HG03064 (cell line): Measurements from ENCODE around the gene SIRT3.
A peak's percentile ranks its signal among the peaks of the same experiment; 100 is the strongest.

Experiments used
- ATAC-seq: cut with Tn5 transposase; IDR thresholded peaks from one replicate; pipeline ENCODE4 v1.9.1; 2021; ENCODE audit warnings: low read depth; ENCODE audit not compliant: unreplicated experiment

Gene SIRT3

DNA sequence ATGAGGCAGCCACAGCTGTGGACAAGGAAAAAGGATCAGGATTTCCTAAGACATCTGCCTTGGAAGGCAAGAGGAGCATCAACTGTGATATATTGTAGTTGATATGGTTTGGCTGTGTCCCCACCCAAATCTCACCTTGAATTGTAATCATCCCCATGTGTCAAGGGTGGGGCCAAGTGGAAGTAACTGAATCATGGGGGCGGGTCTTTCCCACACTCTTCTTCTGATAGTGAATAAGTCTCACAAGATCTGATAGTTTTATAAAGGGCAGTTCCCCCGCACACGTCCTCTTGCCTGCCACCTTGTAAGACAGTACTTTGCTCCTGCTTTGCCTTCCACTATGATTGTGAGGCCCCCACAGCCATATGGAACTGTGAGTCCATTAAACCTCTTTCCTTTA, 18.4 kb downstream of the SIRT3 start:
- ATAC-seq: no peak

DNA sequence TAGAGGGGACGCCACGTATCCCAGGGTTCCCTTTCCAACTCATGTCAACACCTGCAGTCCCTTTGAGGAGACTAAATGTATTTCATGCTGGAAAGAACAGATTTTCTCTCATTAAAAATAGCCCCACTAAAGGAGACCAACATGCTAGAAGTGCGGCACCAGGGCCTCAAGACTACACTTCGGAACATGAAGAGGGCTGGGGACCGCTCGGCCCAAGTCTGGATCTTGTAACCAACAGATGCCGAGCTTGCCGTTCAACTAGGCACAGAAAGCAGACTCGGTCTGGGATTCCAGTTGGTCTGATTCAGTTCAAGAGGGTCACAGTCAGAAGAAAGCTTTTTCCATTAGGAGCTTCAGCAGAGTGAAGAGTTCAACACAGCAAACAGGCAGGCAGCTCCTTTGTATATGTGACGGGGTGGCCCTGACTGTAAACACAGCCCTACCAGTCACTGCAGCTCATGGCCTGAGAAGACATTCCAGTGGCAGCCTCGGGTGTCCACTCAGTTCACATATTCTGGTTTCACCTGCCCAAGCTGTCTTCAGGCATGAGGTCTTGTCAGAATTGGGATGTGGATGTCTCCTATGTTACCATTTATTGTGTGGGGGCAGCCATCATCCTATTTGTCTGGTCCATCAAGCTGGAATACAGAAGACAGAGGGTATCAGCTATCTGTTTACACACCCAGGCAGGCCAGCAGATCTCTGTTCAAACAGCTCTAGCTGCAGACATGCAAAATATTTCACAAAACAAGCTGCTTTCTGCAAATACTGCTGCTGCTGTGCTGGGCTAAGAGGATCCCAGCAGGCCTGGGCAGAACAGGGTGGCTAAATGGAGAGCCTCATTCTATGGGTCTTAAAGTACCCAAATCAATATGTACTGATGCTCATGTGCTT, 19.8 kb downstream of the SIRT3 start:
- ATAC-seq: no peak

DNA sequence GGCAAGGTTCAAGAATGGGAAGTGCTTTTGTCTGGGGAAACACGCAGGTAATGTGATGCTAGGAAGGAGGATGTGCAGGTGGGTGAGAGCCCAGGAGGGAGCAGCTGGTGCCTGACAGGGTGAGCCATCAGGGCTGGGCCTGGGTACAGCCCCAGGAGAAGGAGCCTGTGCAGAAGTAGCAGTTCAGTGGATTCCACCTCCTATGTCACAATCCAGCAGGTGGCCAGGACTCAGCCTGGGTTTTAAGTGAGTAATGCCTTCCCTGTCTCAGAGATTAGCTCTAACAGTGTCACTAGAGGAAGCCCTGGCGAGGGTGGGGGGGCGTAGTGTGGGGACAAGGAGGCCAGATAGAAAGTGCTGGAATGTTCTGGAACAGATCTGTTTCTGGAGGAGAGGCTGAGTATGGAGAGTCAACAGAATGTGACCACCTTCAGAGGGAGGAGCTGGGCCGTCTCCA, 20.5 kb downstream of the SIRT3 start:
- no peak for ATAC-seq

DNA sequence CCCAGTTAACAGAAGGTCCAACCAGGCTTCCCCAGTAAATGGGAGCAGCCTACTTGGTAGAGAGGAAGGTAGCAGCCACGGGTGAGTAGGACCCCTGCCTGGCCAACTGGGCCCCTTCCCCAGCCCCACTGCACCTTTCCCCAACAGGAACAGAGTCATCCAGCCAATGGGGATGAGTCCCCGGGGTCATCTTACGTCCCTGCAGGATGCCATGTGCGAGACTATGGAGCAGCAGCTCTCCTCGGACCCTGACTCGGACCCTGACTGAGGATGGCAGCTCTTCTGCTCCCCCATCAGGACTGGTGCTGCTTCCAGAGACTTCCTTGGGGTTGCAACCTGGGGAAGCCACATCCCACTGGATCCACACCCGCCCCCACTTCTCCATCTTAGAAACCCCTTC, 22.1 kb downstream of the SIRT3 start:
- ATAC-seq: no peak

DNA sequence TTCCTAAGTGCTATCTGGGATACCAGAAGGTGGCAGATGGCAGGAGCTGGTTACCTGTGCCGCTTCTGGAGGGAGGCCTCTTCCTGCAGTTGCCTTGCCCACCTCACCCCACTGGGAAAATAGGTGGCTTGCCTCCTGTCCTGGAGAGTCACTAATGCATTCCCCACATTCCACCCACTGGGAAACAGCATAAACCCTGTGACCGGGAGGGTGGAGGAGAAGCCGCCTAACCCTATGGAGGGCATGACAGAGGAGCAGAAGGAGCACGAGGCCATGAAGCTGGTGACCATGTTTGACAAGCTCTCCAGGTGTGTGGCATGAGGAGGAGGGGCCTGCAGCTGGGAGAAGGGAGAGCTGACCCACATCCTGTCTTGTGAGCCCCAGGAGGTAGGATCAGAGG, 23.0 kb downstream of the SIRT3 start:
- ATAC-seq: no peak

DNA sequence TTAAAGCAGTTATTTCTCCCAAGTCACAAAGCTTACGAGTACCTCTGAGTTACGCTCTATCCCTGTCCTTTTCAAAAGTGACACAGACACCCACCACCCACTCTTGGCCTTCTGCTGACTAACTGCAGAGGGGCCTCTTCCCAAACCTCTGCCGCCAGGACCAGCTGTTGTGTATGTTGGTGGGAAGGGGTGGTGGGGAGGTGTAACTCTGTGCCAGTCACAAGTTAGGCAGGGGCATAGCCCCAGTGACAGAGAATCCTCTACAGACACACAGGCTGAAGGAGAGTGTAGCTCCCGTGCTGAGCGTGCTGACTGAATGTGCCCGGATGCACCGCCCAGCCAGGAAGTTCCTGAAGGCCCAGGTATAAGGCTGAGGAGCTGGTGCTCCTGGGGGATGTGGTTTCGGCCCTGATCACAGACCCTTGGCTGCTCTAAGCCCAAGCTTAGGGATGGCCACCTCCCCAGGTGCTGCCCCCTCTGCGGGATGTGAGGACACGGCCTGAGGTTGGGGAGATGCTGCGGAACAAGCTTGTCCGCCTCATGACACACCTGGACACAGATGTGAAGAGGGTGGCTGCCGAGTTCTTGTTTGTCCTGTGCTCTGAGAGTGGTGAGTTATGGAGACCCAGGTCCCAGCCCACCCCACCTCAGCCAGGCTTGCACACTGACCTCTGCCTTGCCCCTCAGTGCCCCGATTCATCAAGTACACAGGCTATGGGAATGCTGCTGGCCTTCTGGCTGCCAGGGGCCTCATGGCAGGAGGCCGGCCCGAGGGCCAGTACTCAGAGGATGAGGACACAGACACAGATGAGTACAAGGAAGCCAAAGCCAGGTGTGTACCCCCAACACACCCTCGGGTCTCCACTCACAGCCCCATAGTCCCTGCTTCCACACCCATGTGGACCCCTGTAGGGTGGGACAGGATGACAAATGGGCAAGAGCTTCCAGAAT, 23.7 kb downstream of the SIRT3 start:
- no peak for ATAC-seq

DNA sequence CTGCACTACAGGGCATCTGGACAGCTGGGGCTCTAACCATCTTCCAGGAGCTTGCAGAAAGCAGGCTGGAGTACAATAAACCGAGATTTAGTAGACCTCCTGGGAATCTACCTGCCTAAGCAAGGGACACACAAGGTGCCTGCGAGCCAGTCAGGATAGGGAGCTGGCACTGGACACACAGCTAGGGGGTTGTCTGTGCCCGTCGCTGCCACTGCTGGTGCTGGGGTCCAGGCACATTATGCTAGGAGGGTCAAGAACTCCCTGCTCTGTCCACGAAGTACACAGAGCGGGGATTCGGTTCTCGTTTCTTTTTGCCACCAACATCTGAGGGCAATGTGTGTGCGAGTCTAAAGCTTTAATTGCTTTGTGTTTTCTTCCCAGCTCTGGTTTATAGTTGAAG, 24.4 kb downstream of the SIRT3 start:
- ATAC-seq: no peak

DNA sequence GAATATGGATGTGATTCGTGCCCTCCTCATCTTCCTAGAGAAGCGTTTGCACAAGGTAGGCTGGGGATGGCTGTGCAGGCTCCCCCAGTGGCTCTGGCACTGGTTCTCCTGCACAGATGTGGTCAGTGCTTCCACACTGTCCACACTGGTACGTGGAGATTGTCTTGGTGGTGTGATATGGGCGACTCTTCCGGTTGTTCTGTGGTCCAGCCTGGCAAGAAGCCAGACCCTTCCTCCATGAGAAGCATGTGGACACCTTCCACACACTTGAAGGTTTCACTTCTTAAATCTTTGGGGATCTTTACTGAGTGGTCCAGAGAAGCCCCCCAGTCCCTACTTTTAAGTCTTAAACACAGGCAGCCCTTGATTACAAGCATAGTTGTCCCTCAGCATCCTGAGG, 24.8 kb downstream of the SIRT3 start:
- ATAC-seq: no peak

DNA sequence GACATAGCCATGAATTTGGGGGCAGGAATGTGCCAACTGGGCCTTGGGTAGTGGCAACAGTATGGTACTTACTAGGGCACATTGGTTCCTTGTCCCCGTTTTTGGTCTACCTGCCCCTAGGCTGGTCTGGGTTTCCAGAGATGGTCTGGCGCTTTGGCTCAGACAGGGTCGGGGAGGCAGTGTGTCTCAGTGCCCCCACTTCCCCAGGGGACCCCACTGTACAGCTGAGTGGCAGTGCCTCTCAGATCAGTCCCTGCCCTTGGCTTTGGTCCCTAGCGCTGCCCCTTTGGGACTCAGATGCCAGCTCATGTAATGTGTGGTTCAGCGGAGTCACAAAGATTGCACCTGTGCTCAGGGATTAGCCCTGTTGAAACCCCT, 25.4 kb downstream of the SIRT3 start:
- ATAC-seq: no peak

DNA sequence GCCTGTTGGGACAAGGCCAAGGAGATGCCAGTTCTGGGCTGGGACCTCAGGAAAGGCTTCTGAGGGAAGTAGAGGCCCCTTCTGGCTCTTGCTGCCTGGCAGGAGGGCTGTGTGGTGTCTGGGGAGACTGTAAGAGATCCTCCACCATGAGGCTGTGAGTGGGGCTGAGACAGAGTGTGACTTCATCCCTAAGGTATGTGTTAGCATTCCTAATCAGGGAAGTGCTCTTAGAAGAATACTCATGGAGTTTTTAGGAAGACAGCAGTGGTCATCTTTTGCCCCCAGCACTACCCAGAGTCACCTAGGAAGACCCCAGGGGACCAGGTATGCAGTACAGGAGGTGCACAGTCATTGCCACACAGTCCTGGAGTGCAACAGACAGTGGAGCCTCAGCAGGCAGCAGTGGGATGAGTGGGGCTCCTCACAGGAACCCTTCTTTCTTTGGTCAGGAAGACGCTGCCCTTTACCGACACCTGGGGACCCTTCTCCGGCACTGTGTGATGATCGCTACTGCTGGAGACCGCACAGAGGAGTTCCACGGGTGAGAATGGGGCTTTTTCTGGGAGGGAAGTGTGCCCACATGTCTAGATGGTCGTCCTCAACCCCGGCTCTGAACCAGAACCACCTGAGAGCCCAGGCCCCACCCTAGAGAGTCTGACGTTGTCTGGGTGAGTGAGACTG, 25.9 kb downstream of the SIRT3 start:
- ATAC-seq: no peak

DNA sequence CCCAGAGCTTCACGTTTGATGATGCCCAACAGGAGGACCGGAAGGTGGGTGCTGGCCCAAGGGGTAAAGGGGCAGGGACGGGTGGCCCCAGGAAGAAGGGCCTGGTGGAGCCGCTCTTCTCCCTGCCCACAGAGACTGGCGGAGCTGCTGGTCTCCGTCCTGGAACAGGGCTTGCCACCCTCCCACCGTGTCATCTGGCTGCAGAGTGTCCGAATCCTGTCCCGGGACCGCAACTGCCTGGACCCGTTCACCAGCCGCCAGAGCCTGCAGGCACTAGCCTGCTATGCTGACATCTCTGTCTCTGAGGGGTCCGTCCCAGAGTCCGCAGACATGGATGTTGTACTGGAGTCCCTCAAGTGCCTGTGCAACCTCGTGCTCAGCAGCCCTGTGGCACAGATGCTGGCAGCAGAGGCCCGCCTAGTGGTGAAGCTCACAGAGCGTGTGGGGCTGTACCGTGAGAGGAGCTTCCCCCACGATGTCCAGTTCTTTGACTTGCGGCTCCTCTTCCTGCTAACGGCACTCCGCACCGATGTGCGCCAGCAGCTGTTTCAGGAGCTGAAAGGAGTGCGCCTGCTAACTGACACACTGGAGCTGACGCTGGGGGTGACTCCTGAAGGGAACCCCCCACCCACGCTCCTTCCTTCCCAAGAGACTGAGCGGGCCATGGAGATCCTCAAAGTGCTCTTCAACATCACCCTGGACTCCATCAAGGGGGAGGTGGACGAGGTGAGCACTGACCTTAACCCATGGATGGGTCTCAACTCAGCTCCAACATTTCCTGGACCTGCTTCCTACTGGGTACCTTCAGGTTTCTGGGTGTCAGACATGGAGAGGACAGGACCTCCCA, 26.6 kb downstream of the SIRT3 start:
- ATAC-seq: no peak

DNA sequence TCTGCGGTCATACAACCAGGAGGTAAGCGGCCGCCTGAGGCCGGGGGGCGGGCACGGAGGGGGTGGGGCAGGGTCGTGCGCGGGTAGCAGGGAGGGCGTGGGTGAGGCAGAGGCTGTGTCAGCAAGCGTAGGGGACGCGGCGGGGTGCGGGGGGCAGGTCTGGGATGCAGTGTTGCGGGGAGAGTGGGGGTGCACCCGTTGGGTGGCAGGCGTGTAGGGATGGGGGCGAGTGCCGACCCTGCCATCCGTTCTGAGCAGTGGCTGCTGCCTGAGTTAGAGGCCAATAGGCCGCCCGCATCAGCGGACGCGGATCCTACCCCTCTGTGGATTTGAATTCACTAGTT, 27.3 kb downstream of the SIRT3 start:
- no peak for ATAC-seq

DNA sequence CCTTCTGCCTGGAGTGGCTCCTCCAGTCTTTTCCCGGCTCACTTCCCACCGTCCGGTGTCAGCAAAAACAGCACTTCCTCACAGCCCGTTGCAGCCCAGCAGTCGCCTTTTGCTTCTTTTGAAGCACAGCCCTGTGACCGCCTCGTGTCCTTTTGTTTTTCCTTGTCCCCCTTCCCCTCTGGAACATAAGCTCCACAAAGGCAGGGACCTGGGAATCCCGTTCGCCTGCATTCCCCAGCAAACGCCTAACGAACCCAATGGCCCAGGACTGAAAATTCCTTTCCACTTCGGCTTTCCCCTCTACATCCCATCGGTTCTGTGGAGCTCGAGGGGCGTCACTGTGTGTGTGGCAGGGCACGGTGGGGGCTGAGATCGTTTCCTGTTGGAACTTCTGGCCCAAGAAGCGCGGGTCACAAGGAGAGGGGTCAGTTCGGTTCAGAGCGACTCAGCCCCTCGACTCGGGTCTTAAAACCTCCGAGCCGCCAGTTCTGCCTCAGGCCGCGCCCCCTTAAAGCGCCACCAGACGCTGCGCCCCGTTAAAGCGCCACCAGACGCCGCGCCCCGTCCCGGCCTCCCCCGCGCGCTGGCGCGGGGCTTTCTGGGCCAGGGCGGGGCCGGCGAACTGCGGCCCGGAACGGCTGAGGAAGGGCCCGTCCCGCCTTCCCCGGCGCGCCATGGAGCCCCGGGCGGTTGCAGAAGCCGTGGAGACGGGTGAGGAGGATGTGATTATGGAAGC, 27.8 kb downstream of the SIRT3 start:
- peak; percentile 40 for ATAC-seq

DNA sequence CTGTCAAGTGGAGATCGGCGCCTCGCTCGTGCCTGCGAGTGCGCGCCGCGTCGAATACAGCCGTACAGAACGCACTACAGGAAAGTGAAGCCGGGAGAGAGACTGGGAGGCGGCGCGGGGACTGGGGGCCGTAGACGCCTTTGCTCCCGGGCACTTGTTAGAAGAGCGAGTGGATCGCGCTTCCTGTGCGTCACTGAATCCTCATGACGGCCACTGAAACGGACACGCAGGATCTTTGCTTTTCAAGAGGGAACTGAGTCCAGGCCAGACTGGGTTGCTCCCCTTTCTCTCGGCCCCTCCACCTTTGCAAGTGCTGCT, 28.3 kb downstream of the SIRT3 start:
- no peak for ATAC-seq

DNA sequence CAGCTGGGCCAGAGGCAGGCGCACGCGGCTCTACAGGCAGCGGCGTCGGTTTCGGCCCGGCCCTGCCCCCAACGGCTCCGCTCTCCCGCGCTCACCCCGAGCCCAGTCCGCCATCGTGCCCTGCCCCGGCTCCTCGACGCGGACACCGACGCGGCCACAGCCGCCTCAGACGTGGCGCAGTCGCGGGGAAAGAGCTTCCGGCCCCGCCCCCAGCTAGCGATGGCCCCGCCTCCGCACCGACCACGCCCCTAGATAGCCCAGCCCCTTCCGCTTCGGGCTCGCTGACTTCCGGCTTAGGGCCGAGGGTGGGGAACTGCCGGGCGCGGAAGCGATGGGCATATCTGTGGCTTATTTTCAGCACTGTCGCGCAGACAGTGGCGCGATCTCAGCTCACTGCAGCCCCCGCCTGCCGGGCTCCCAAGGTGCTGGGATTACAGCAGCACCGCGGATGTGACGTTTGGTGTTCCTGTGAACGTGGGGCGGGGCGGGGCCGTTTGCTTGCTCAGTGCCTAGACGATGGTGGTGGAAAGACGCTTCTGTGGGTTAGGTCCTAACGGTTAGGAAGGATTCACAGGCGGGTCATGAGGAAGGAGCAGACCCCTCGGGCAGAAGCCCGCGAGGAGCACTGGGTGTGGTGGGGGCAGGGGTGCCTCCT, 28.8 kb downstream of the SIRT3 start, which contains the start of the genes BET1L and RIC8A:
Gene BET1L (minus strand): TSS at position 192 of the 655 bp plus-strand sequence. CDS start 78 bp downstream, at position 114.
Gene RIC8A (plus strand): TSS at position 501 of the 655 bp plus-strand sequence. CDS start 1,147 bp downstream, outside the sequence.
- ATAC-seq: peak; percentile 58

DNA sequence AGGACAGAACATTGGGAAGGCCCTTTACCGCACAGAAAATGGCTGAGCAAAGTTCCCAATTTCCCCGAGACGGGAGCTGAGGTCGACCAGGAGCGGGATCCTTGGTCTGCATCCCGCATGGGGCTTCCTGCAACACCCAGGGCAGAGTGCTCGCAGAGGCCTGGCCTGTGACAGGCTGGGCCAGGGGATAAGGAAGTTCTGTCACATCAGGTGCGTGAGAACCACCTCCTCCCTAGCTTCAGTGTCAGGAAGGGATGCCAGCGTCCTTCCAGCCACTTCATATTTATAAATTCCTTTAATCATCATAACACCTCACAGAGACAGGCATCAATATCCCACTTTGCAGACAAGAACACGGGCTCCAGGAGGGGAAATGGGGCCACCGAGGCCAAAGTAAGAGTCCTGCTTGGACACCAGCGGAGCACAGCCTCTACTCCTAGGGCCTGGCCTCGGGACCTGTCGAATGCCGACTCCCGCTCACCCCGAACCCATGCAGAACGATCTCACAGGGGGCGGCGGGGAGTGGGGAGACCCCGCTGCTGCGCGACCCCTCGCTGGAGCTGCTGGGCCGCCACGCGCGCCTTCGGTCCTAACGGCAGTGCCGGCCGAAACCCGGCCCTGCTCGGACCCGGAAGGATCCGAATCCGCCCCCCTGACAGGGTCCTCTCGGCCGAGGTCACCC, 29.5 kb downstream of the SIRT3 start:
- peak; percentile 1 for ATAC-seq

DNA sequence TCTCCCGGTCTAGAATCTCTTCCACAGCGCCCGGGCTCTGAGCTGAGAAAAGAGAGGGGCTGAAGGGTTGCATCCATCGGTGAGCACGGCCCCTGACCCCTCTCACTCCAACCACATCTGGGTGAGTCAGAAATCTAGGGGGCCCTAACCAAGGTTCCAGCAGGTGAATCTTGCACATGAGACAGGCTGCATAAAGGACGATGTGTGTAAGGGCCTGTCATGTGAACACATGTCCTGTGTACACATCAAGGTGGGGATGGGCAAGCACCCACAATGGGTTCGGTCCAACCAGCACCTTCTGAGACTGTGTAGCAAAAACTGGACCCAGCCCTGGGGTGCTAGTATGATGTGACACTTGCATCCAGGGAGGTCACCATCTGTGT, 30.1 kb downstream of the SIRT3 start:
- no peak for ATAC-seq
